LNCaP clone FGC (cell line): ENCODE results near the gene MMP1.

Experiments used
- DNase-seq: peaks from one replicate; pipeline ENCODE4 v3.0.0-alpha.2; 2011; ENCODE audit warnings: low read depth
- H3K4me3 ChIP-seq: 2 replicates; pipeline ENCODE4 v1.5.1; 2011; ENCODE audit warnings: mild to moderate bottlenecking, low read depth, low read length, control low read depth
- CTCF ChIP-seq: IDR thresholded peaks from 2 replicates; pipeline ENCODE4 v1.5.1; 2012; ENCODE audit warnings: mild to moderate bottlenecking; ENCODE audit not compliant: control insufficient read depth, insufficient read depth; ENCODE audit errors: extremely low read depth

The MMP1 gene

GRCh38 chr11:102836290-102836875 is 38.4 kb upstream of the MMP1 start:
- no peak for DNase-seq

GRCh38 chr11:102833731-102834130 is 35.8 kb upstream of the MMP1 start:
- no peak for TF ChIP-seq CTCF
- H3K4me3 ChIP-seq = no peak overlapping the region
- DNase-seq = no peak

More at GRCh38 chr11:102836290-102836875, 38.4 kb upstream of the MMP1 start:
- H3K4me3 ChIP-seq = no peak overlapping the region
- TF ChIP-seq CTCF = no peak

GRCh38 chr11:102832612-102833011 is 34.7 kb upstream of the MMP1 start:
- TF ChIP-seq CTCF = no peak
- DNase-seq = no peak
- H3K4me3 ChIP-seq = no peak overlapping the region

GRCh38 chr11:102831489-102832440 is 33.8 kb upstream of the MMP1 start:
- no peak for TF ChIP-seq CTCF
- H3K4me3 ChIP-seq = no peak overlapping the region
- DNase-seq = no peak

GRCh38 chr11:102831128-102831488 is 33.1 kb upstream of the MMP1 start:
- DNase-seq = no peak
- TF ChIP-seq CTCF = no peak
- no peak overlapping the region for H3K4me3 ChIP-seq

GRCh38 chr11:102830001-102830727 is 32.2 kb upstream of the MMP1 start:
- no peak for DNase-seq
- no peak overlapping the region for H3K4me3 ChIP-seq
- TF ChIP-seq CTCF = no peak
